ENCODE data around the gene SGPP1.
A peak's percentile ranks its signal among the peaks of the same experiment; 100 is the strongest.
"Not testable (repeated sequence)": the region's sequence is repeated elsewhere in the genome, so short reads cannot be mapped to it uniquely, and the experiment has no call there.

SGPP1 gene

GRCh38 chr14:63663428-63664341 lies 64.2 kb downstream of the SGPP1 start:
- Histone ChIP-seq H4K8ac (ENCODE audit: low read depth, low read length) (no peak overlapping the region), H3K9ac (ENCODE audit: low read depth, low read length, poor library complexity) (no peak overlapping the region), H3K27ac (replicated peaks; ENCODE audit: low read length) (no peak overlapping the region), H3K14ac (ENCODE audit: low read length) (no peak overlapping the region), H3K27me3 (ENCODE audit: control insufficient read depth in 3 of 3, insufficient read depth in 3 of 3, low read depth in 1 of 3, low read length in 3 of 3) (no peaks in the 10 kb centered on the region), H3K4ac (ENCODE audit: low read length) (no peak overlapping the region), H2AFZ (ENCODE audit: low read length) (no peak overlapping the region), H2BK120ac (ENCODE audit: low read depth, low read length) (no peak overlapping the region), H3K4me2 (ENCODE audit: insufficient read depth, low read length, poor library complexity, severe bottlenecking) (no peak overlapping the region), H3K36me3 (replicated peaks in 1 of 2; ENCODE audit: control insufficient read depth in 2 of 2, insufficient read depth in 2 of 2, low read length in 2 of 2) (no peaks in the 10 kb centered on the region), H3K4me1 (ENCODE audit: control insufficient read depth in 2 of 2, insufficient read depth in 1 of 2, low read depth in 1 of 2, low read length in 2 of 2) (no peaks in the 10 kb centered on the region), H2BK12ac (ENCODE audit: low read length) (no peak overlapping the region), H3K9me3 (replicated peaks in 1 of 2; ENCODE audit: control insufficient read depth in 2 of 2, insufficient read depth in 1 of 2, low read depth in 1 of 2, low read length in 2 of 2) (peaks cover 0 to 6% of the 10 kb centered on the region in 2 donors), H2BK15ac (ENCODE audit: low read length) (no peak overlapping the region), H3K23ac (ENCODE audit: low read depth, low read length, poor library complexity) (peak overlapping the region; percentile 22), H3K79me1 (ENCODE audit: low read depth, low read length) (no peaks in the 10 kb centered on the region), H2AK5ac (ENCODE audit: low read depth, low read length) (no peak overlapping the region), H2BK5ac (ENCODE audit: low read length) (no peak overlapping the region), H3K18ac (ENCODE audit: low read length) (no peak overlapping the region), H4K91ac (ENCODE audit: low read depth, low read length, poor library complexity) (no peak overlapping the region), H3K4me3 (ENCODE audit: low read length in 2 of 2) (peak overlapping the region in 1 of 2 donors; percentile 39)
- DNase-seq (ENCODE audit: low spot score): no peak
- WGBS, 2 donors (ENCODE audit: extremely low coverage in 2 of 2, insufficient read length in 2 of 2, insufficient replicate concordance in 1 of 2): no CpG with 5 or more reads among the region's 12 CpGs

GRCh38 chr14:63662776-63663175 lies 65.1 kb downstream of the SGPP1 start:
- no peaks in the 10 kb centered on the region for H3K4me1 ChIP-seq (ENCODE audit: control insufficient read depth in 2 of 2, insufficient read depth in 1 of 2, low read depth in 1 of 2, low read length in 2 of 2)
- H2BK15ac ChIP-seq (ENCODE audit: low read length): no peak overlapping the region
- no CpG with 5 or more reads among the region's 8 CpGs for WGBS, 2 donors (ENCODE audit: extremely low coverage in 2 of 2, insufficient read length in 2 of 2, insufficient replicate concordance in 1 of 2)
- no peak overlapping the region for H3K4me3 ChIP-seq (ENCODE audit: low read length in 2 of 2)
- H3K9me3 ChIP-seq (replicated peaks in 1 of 2; ENCODE audit: control insufficient read depth in 2 of 2, insufficient read depth in 1 of 2, low read depth in 1 of 2, low read length in 2 of 2): peaks cover 0 to 6% of the 10 kb centered on the region in 2 donors
- DNase-seq (ENCODE audit: low spot score): no peak
- no peak overlapping the region for H3K27ac ChIP-seq (replicated peaks; ENCODE audit: low read length)
- H2AK5ac ChIP-seq (ENCODE audit: low read depth, low read length): no peak overlapping the region
- no peak overlapping the region for H2BK5ac ChIP-seq (ENCODE audit: low read length)
- H3K23ac ChIP-seq (ENCODE audit: low read depth, low read length, poor library complexity): no peak overlapping the region
- no peak overlapping the region for H2AFZ ChIP-seq (ENCODE audit: low read length)
- H2BK12ac ChIP-seq (ENCODE audit: low read length): no peak overlapping the region
- no peaks in the 10 kb centered on the region for H3K27me3 ChIP-seq (ENCODE audit: control insufficient read depth in 3 of 3, insufficient read depth in 3 of 3, low read depth in 1 of 3, low read length in 3 of 3)
- H3K14ac ChIP-seq (ENCODE audit: low read length): no peak overlapping the region
- no peak overlapping the region for H4K8ac ChIP-seq (ENCODE audit: low read depth, low read length)
- H3K9ac ChIP-seq (ENCODE audit: low read depth, low read length, poor library complexity): no peak overlapping the region
- H3K36me3 ChIP-seq (replicated peaks in 1 of 2; ENCODE audit: control insufficient read depth in 2 of 2, insufficient read depth in 2 of 2, low read length in 2 of 2): no peaks in the 10 kb centered on the region
- no peak overlapping the region for H3K4ac ChIP-seq (ENCODE audit: low read length)
- H3K4me2 ChIP-seq (ENCODE audit: insufficient read depth, low read length, poor library complexity, severe bottlenecking): no peak overlapping the region
- H3K79me1 ChIP-seq (ENCODE audit: low read depth, low read length): no peaks in the 10 kb centered on the region
- H3K18ac ChIP-seq (ENCODE audit: low read length): peak overlapping the region; percentile 41
- no peak overlapping the region for H4K91ac ChIP-seq (ENCODE audit: low read depth, low read length, poor library complexity)
- no peak overlapping the region for H2BK120ac ChIP-seq (ENCODE audit: low read depth, low read length)

- not testable (repeated sequence) for H2AK5ac ChIP-seq (ENCODE audit: low read depth, low read length); H3K14ac ChIP-seq (ENCODE audit: low read length); H3K27ac ChIP-seq (replicated peaks; ENCODE audit: low read length); H4K8ac ChIP-seq (ENCODE audit: low read depth, low read length); H2BK15ac ChIP-seq (ENCODE audit: low read length); H2BK12ac ChIP-seq (ENCODE audit: low read length); H3K4me2 ChIP-seq (ENCODE audit: insufficient read depth, low read length, poor library complexity, severe bottlenecking); H3K4me1 ChIP-seq (ENCODE audit: control insufficient read depth in 2 of 2, insufficient read depth in 1 of 2, low read depth in 1 of 2, low read length in 2 of 2); H3K79me1 ChIP-seq (ENCODE audit: low read depth, low read length); H3K9ac ChIP-seq (ENCODE audit: low read depth, low read length, poor library complexity); H3K4ac ChIP-seq (ENCODE audit: low read length); H2AFZ ChIP-seq (ENCODE audit: low read length); H3K18ac ChIP-seq (ENCODE audit: low read length); H2BK120ac ChIP-seq (ENCODE audit: low read depth, low read length); DNase-seq (ENCODE audit: low spot score); H3K27me3 ChIP-seq (ENCODE audit: control insufficient read depth in 3 of 3, insufficient read depth in 3 of 3, low read depth in 1 of 3, low read length in 3 of 3); H3K9me3 ChIP-seq (replicated peaks in 1 of 2; ENCODE audit: control insufficient read depth in 2 of 2, insufficient read depth in 1 of 2, low read depth in 1 of 2, low read length in 2 of 2); H3K23ac ChIP-seq (ENCODE audit: low read depth, low read length, poor library complexity); H2BK5ac ChIP-seq (ENCODE audit: low read length); H3K4me3 ChIP-seq (ENCODE audit: low read length in 2 of 2); H3K36me3 ChIP-seq (replicated peaks in 1 of 2; ENCODE audit: control insufficient read depth in 2 of 2, insufficient read depth in 2 of 2, low read length in 2 of 2); H4K91ac ChIP-seq (ENCODE audit: low read depth, low read length, poor library complexity)
- no CpG with 5 or more reads among the region's 10 CpGs for WGBS, 2 donors (ENCODE audit: extremely low coverage in 2 of 2, insufficient read length in 2 of 2, insufficient replicate concordance in 1 of 2)
Measured at GRCh38 chr14:63661881-63662280, 66.0 kb downstream of the SGPP1 start.

- Histone ChIP-seq H3K27ac (replicated peaks; ENCODE audit: low read length) (no peak overlapping the region), H2BK5ac (ENCODE audit: low read length) (no peak overlapping the region), H3K79me1 (ENCODE audit: low read depth, low read length) (no peaks in the 10 kb centered on the region), H3K4ac (ENCODE audit: low read length) (no peak overlapping the region), H4K8ac (ENCODE audit: low read depth, low read length) (no peak overlapping the region), H2BK120ac (ENCODE audit: low read depth, low read length) (no peak overlapping the region), H2AK5ac (ENCODE audit: low read depth, low read length) (no peak overlapping the region), H3K23ac (ENCODE audit: low read depth, low read length, poor library complexity) (no peak overlapping the region), H3K18ac (ENCODE audit: low read length) (no peak overlapping the region), H2BK15ac (ENCODE audit: low read length) (no peak overlapping the region), H3K9ac (ENCODE audit: low read depth, low read length, poor library complexity) (no peak overlapping the region), H3K14ac (ENCODE audit: low read length) (no peak overlapping the region), H3K4me3 (ENCODE audit: low read length in 2 of 2) (no peak overlapping the region), H3K9me3 (replicated peaks in 1 of 2; ENCODE audit: control insufficient read depth in 2 of 2, insufficient read depth in 1 of 2, low read depth in 1 of 2, low read length in 2 of 2) (peaks cover 0 to 6% of the 10 kb centered on the region in 2 donors), H2AFZ (ENCODE audit: low read length) (no peak overlapping the region), H3K36me3 (replicated peaks in 1 of 2; ENCODE audit: control insufficient read depth in 2 of 2, insufficient read depth in 2 of 2, low read length in 2 of 2) (no peaks in the 10 kb centered on the region), H2BK12ac (ENCODE audit: low read length) (no peak overlapping the region), H3K27me3 (ENCODE audit: control insufficient read depth in 3 of 3, insufficient read depth in 3 of 3, low read depth in 1 of 3, low read length in 3 of 3) (no peaks in the 10 kb centered on the region), H4K91ac (ENCODE audit: low read depth, low read length, poor library complexity) (no peak overlapping the region), H3K4me2 (ENCODE audit: insufficient read depth, low read length, poor library complexity, severe bottlenecking) (no peak overlapping the region), H3K4me1 (ENCODE audit: control insufficient read depth in 2 of 2, insufficient read depth in 1 of 2, low read depth in 1 of 2, low read length in 2 of 2) (no peaks in the 10 kb centered on the region)
- WGBS, 2 donors (ENCODE audit: extremely low coverage in 2 of 2, insufficient read length in 2 of 2, insufficient replicate concordance in 1 of 2): no CpG with 5 or more reads among the region's 4 CpGs
- no peak for DNase-seq (ENCODE audit: low spot score)
Measured at GRCh38 chr14:63659726-63660125, 68.1 kb downstream of the SGPP1 start.

All from neuronal stem cell (in vitro differentiated cells).